ENCODE results near the gene CRTC1. TPM values are rescaled to one million over a fixed set of nuclear protein-coding genes. Genes with fewer than 3 reads are reported as not detected.

CRTC1 gene
- total RNA-seq, 1 donor from 2014 or later, result 14.6 TPM

DNA sequence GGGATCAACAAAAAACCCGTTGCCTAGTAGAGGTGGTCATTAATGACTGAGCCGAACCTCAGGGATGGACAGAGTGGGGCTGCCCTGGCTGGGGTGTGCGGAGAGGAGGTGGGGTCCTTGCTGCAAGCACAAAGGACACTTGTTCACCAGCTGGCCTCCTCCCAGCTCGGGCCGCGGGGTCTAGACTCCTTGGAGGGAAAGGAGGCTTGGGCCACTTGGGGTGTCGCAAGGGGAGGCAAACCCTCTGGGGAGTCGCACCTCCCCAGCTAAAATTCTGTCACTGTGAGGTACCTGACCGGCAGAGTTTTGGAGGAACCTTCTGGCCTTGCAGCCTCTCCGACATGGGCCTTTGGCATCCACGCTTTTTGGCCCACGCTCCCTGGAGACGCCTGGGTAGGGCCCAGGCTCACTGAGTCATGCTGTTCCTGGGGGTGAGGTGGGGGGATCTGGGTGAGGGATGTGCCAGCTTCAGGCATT is 38.4 kb upstream of the CRTC1 start:
- Mint-ChIP-seq H3K4me1 (ENCODE audit: low read depth) (peaks cover 24% of the 10 kb centered on the region), H3K27me3 (ENCODE audit: low read depth) (no peaks in the 10 kb centered on the region), H3K36me3 (ENCODE audit: low read depth) (no peaks in the 10 kb centered on the region), H3K4me3 (ENCODE audit: unreplicated experiment) (no peak overlapping the region), H3K27ac (ENCODE audit: unreplicated experiment) (no peak overlapping the region), H3K9me3 (ENCODE audit: low read depth) (no peaks in the 10 kb centered on the region)
- DNase-seq (ENCODE audit: low spot score), result no peak
- TF ChIP-seq, protein P1, sequence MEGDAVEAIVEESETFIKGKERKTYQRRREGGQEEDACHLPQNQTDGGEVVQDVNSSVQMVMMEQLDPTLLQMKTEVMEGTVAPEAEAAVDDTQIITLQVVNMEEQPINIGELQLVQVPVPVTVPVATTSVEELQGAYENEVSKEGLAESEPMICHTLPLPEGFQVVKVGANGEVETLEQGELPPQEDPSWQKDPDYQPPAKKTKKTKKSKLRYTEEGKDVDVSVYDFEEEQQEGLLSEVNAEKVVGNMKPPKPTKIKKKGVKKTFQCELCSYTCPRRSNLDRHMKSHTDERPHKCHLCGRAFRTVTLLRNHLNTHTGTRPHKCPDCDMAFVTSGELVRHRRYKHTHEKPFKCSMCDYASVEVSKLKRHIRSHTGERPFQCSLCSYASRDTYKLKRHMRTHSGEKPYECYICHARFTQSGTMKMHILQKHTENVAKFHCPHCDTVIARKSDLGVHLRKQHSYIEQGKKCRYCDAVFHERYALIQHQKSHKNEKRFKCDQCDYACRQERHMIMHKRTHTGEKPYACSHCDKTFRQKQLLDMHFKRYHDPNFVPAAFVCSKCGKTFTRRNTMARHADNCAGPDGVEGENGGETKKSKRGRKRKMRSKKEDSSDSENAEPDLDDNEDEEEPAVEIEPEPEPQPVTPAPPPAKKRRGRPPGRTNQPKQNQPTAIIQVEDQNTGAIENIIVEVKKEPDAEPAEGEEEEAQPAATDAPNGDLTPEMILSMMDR (IDR thresholded peaks at IDR 0.05), result no peak

- H3K9me3 Mint-ChIP-seq (ENCODE audit: low read depth), result no peaks in the 10 kb centered on the region
- peaks cover 40% of the 10 kb centered on the region for H3K4me1 Mint-ChIP-seq (ENCODE audit: low read depth)
- TF ChIP-seq, protein P1 (IDR thresholded peaks at IDR 0.05), result no peak
Observed at GRCh38 chr19:18646535-18647370, 36.7 kb upstream of the CRTC1 start.

GRCh38 chr19:18647371-18647767 is 36.1 kb upstream of the CRTC1 start:
- H3K27ac Mint-ChIP-seq (ENCODE audit: unreplicated experiment), result no peak overlapping the region
- no peaks in the 10 kb centered on the region for H3K9me3 Mint-ChIP-seq (ENCODE audit: low read depth)
- H3K36me3 Mint-ChIP-seq (ENCODE audit: low read depth), result no peaks in the 10 kb centered on the region
- DNase-seq (ENCODE audit: low spot score), result no peak
- H3K27me3 Mint-ChIP-seq (ENCODE audit: low read depth), result no peaks in the 10 kb centered on the region
- TF ChIP-seq, protein P1 (IDR thresholded peaks at IDR 0.05), result no peak
- peaks cover 43% of the 10 kb centered on the region for H3K4me1 Mint-ChIP-seq (ENCODE audit: low read depth)
- no peak overlapping the region for H3K4me3 Mint-ChIP-seq (ENCODE audit: unreplicated experiment)

More at GRCh38 chr19:18646535-18647370, 36.7 kb upstream of the CRTC1 start:
- H3K36me3 Mint-ChIP-seq (ENCODE audit: low read depth), result no peaks in the 10 kb centered on the region
- H3K27me3 Mint-ChIP-seq (ENCODE audit: low read depth), result no peaks in the 10 kb centered on the region
- H3K4me3 Mint-ChIP-seq (ENCODE audit: unreplicated experiment), result no peak overlapping the region
- DNase-seq (ENCODE audit: low spot score), result no peak
- H3K27ac Mint-ChIP-seq (ENCODE audit: unreplicated experiment), result no peak overlapping the region

DNA sequence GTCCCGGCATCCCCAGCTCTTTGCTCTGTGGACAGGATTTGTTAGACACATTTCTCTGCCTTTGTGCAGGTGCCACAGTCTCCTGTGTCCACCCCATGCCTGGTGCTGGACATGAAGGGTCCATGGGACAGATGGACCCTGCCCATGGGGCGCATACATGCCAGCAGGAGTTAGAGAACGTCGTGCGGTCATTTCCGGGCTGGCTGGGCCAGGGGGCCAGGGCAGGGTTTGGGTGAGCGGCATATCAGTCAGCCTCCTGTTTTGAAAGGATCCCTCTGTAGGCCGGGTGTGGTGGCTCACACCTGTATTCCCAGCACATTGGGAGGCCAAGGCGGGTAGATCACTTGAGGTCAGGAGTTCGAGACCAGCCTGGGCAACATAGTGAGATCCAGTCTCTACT is 35.7 kb upstream of the CRTC1 start:
- TF ChIP-seq, protein P1 (IDR thresholded peaks at IDR 0.05), result no peak
- Mint-ChIP-seq H3K4me3 (ENCODE audit: unreplicated experiment) (no peak overlapping the region), H3K36me3 (ENCODE audit: low read depth) (no peaks in the 10 kb centered on the region), H3K27ac (ENCODE audit: unreplicated experiment) (no peak overlapping the region), H3K9me3 (ENCODE audit: low read depth) (no peaks in the 10 kb centered on the region), H3K4me1 (ENCODE audit: low read depth) (peaks cover 43% of the 10 kb centered on the region), H3K27me3 (ENCODE audit: low read depth) (no peaks in the 10 kb centered on the region)
- DNase-seq (ENCODE audit: low spot score), result no peak

DNA sequence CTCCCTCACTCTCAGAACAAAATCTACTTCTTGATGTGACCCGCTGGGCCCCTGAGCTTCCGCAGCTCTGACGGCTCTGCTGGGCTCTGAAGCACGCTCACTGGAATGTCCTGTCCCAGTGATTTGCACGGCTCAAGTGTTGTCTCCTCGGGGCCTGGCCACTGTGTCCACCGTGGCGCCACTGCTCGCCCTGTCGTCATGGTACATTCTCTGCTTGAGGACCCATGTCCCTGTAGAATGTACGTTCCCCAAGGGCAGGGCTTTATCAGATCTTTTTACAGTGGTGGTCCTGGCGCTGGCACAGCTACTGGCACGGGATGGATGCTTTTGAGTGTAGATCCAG is 34.5 kb upstream of the CRTC1 start:
- H3K9me3 Mint-ChIP-seq (ENCODE audit: low read depth), result no peaks in the 10 kb centered on the region
- no peak for DNase-seq (ENCODE audit: low spot score)
- H3K4me1 Mint-ChIP-seq (ENCODE audit: low read depth), result peaks cover 43% of the 10 kb centered on the region
- no peaks in the 10 kb centered on the region for H3K36me3 Mint-ChIP-seq (ENCODE audit: low read depth)
- H3K27me3 Mint-ChIP-seq (ENCODE audit: low read depth), result no peaks in the 10 kb centered on the region
- TF ChIP-seq, protein P1 (IDR thresholded peaks at IDR 0.05), result peak; percentile 36
- peak overlapping the region; percentile 99 for H3K27ac Mint-ChIP-seq (ENCODE audit: unreplicated experiment)
- H3K4me3 Mint-ChIP-seq (ENCODE audit: unreplicated experiment), result peak overlapping the region; percentile 57
